ENCODE measurements around the gene C22orf15.

C22orf15 gene

DNA sequence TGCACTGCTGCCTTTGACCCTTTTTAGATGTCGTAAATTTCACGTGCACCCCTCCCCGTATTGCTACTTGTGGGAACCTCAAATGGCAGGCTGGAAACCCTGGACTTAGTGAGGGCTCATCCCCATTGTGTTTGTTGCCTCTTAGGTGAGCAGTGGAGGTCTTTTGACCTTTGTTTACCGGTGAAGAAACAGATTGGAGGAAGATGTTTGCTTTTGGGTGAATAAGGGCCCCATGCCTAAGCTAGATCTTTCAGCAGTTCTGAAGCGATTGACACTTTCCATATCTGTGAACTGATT, 24.8 kb downstream of the C22orf15 start:
- DNase-seq (ENCODE audit: low read depth) = no peak

DNA sequence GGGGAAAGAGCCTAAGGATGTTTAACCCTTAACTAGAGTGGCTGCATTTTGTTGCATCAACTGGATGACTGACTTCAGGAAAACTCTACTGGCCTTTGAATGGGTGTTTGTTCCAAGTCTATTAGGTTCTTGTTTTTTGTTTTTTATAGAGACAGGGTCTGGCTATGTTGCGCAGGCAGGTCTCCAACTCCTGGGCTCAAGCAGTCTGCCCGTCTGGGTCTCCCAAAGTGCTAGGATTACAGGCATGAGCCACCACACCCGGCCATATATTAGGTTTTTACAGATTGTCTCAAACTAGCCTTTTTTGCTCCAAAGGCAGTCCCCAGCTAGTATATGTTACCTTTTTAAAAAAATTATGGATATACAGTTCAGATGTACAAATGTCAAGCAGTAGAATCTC, 25.1 kb downstream of the C22orf15 start:
- DNase-seq (ENCODE audit: low read depth) = no peak

DNA sequence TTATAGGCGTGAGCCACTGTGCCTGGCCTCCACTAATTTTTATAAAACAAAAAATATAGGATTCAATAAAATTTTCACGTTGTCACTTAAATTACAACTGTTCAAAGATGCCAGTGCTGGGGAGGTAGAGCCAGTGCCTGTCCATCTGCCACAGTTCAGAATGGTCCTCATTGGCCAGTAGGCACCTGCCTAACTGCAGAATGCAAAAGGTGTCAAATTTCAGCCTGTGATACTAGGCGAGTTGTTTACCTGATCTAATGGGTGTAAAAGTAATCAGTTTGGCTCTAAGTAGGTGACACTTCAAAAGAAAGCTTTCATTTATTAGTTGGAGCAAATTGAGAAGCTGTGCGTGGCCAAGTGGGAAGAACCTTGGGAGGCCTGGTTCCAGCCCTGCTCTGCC, 26.3 kb downstream of the C22orf15 start:
- DNase-seq (ENCODE audit: low read depth) = no peak

DNA sequence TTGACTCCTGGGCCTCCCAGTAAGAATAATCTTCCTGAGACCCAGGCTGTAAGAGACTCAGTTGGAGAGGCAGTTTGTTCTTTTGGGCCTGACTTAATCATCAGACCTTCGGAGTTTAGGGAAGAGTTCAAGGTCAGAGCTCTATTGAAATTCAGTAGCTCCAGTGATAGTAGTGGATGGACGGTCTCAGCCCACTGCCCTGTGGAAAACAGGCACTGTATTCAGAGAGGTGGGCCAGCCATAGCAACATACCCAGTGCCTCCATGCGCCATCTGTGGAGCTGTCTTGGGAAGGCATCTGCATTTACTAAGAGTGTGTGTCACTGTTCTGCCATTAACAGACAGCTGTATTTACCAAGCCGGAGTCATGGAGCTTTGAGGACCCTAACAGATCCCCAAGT, 26.8 kb downstream of the C22orf15 start:
- no peak for DNase-seq (ENCODE audit: low read depth)

DNA sequence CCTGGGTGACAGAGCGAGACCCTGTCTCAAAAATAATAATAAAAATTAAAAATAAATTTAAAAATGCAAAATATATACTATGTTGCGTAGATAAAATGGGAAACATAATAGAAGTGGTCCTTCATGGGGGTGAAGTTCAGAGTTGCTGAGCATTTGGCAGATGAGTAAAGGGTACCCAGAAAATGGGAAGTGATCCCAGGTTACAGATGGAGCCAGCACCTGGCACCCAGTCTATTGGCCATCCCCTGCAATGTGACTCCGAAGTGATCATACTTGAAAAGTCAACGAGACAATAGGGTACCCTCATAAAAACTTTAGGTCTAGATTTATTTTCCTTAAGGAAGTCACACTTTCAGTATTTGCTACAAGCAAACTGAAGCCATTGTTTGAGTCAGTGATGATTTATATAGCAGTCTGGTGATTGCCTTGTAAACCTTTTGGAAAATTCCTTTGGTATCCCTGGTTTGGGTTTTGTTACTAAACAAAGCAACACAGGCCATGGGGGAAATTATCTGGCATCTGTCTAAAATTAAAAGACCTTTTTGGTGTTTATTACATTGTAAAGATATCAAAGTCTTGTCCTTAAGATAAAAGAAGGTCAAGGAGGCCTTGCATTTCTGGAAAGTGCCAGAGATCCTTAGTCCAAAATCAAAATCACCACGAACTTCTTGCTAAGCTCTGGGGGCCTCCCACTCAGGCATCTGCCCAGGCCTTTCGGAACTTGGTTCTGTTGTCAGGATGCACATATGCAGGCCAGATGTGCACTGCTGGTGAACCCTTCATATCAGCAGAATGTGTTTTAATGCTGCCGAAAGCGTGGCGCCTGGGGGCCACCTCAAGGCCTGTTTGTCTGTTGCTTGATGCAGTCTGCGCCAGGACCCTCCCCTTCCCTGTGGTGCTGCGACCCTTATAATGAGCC, 28.3 kb downstream of the C22orf15 start:
- DNase-seq (ENCODE audit: low read depth) = no peak

DNA sequence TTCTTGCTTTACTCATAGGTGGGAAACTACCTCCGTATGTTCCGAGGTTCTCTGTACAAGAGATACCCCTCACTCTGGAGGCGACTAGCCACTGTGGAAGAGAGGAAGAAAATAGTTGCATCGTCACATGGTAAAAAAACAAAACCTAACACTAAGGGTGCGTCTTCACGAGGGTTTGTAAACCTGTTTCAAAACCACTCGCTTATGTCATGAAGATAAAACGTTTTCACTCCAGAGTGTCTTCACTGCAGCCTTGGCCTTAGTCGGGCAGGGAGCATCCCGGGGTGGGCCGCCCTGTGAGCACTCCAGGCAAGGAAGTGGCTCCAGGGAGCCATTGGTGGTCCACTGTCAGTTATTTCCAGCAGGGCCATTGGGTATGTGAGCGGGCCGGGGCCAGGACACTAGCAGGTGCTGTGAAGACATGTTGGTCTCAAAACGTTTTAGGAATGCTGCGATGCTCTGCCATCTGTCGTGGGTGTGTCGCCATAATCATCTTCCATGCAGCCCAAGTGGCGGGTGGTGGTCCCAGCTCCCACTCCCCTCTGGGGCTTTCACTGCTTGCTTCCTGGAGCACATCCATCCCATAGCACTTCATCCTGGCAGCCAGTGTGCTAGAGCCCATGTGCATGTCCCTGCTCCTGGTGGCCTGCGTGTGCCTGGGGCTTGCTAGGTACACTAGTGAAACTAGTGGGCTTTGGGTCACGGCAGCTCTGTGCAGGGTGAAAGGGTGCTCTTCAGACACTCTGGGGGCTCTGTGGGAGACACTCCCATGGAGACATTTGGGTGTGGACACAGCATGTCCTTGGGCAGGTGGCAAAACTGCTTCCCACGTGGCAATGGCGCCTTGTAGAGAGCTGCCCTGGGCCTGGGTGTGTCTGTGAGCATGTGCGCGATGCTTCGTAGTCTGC, 29.2 kb downstream of the C22orf15 start:
- DNase-seq (ENCODE audit: low read depth) = no peak

DNA sequence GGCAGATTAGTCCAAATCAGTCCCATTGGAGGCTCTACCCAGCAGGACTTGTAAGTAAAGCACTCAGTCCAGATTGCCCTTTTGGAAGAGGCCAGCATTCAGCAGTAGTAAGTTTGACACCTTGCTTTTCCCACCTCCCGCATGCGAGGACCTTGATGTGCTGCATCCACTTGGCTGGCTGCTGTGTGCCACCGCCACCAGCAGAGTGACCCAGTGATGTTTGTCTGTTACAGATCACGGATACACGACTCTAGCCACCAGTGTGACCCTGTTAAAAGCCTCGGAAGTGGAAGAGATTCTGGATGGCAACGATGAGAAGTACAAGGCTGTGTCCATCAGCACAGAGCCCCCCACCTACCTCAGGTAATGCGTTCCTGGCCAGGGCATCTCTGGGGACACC, 30.5 kb downstream of the C22orf15 start:
- no peak for DNase-seq (ENCODE audit: low read depth)

DNA sequence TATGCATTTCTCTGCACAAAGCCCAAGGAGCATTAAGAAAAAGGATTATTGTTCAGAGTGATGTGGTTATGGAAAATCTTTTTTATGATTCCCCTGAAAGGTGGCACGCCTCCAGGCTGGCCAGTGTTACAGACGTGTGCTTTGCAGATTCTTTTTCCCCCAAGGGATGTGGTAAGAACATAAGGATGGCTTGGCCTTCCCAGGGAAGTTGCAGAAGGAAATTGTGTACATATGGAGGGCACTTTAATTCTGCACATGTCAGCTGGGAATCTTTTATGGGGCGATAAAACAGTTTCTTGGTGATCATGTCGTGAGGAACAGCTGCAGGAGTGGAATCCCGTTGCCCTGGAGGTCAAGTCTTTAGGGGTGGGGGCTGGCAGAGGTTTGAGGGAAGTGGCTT, 33.7 kb downstream of the C22orf15 start:
- DNase-seq (ENCODE audit: low read depth) = no peak

DNA sequence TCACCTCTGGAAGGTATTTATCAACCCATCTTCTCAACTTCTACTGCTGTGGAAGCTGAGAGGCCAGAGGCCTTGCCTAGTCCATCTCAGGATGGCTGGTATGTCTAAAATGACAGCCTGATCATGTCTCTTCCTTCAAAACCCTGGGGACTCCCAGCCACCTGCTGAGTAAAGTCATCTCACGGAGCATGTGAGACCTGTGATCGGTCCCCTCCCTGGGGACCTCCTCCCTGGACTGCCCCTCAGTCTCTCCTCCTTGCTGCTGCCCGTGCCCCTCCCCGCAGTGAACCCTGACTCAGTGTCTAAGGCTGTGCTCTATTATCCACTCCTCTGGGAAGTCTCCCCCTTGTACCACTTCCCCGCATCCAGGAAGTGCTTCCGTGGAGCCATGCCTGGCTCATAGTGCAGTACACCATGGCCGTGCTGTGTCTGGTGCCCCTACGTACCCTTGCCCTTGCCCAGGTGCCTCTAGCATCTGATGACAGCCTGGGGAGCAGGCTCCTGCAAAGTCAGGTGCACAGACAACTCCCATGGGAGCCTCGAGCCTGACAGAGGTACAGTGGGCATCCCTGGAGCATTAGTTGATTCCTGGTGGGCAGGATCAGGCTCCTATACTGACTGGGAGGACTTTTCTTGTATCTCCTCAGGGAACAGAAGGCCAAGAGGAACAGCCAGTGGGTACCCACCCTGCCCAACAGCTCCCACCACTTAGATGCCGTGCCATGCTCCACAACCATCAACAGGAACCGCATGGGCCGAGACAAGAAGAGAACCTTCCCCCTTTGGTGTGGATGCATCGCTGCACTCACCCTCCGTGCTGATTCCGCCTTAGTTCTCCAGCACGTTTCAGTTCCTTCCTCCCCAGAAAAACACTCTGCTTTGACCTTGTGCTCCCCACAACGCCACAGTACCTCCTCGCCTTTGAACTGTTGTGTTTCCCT, 37.8 kb downstream of the C22orf15 start:
- DNase-seq (ENCODE audit: low read depth) = no peak

DNA sequence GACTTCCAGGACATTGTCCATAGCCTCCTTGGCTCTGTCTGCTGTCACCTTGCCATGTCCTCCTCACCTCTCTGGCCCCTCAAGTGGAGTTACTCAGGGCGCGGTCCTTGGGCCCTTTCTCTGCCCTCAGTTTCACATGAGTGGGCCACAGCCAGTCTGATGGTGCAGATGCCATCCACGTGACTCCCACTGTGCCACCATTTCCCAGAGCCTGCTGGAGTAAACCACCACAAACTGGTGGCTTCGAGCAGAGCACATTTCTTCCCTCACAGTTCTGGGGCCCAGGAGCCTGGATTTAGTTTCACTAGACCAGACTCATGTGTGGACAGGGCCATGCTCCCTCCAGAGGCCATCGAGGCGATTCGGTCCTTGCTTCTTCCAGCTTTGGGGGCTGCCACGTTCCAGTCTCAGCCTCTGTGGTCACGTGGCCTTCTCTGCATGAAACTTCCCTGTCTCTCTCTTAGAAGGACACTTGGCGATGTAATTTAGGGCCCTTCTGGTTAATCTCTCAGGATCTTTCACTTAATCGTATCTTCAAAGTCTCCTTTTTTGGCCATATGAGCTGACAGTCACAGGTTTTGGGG, 38.5 kb downstream of the C22orf15 start:
- DNase-seq (ENCODE audit: low read depth) = no peak

DNA sequence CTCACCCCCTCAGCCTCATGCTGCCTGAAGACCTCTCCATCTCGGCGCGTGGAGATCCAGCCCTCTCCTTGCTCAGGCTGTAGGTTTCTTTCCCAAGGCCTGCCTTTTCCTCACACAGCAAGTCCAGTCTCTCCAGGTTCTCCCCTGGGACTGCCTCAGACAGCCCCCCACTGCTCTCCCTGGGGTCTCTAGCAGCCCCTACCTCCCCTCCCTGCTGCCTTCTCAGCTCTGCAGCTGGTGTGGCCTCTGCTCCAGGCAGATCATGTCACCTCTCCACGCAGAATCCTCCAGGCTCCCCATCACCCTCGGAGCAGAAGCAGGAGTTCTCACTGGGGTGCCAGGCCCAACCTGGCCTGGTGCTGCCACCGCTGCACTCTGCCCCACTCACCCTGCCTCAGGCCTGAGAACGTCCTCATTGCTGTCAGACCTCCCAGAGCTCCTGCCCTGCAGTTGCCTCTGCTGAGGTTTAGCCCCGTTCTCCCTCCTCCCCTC, 39.1 kb downstream of the C22orf15 start:
- no peak for DNase-seq (ENCODE audit: low read depth)

DNA sequence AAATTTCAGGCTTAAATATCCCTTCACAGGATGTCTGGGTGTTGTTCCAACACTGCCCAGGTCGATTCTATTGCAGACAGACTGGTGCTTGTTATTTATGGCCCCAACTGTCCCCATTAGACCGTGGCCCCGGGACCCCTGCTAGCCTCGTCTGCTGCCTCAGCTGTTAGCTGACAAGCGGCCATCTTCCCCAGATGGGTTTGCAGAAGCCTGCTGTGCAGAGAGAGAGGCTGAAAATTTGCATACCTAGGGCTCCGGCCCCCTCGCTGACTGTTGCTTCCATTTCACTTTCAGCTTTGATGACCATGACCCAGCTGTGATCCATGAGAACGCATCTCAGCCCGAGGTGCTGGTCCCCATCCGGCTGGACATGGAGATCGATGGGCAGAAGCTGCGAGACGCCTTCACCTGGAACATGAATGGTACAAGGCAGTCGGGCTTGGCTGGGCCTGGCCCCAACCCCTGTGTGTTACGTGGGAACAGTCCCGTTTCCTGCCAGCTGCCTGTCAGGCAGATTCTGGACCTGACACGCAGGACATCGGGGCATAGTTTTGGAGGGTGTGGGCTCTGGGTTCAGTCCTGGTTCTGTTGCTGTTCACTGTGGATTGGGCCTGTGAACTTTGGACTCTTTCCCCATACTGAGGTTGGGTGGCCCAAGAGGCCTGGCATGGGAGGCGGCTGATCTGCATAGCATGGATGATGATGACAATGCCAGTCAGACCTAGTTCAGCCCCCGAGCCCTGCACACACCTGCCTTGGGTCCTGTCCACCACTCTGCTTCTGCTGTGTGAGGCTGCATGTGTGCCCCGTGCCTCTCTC, 40.4 kb downstream of the C22orf15 start:
- no peak for DNase-seq (ENCODE audit: low read depth)

DNA sequence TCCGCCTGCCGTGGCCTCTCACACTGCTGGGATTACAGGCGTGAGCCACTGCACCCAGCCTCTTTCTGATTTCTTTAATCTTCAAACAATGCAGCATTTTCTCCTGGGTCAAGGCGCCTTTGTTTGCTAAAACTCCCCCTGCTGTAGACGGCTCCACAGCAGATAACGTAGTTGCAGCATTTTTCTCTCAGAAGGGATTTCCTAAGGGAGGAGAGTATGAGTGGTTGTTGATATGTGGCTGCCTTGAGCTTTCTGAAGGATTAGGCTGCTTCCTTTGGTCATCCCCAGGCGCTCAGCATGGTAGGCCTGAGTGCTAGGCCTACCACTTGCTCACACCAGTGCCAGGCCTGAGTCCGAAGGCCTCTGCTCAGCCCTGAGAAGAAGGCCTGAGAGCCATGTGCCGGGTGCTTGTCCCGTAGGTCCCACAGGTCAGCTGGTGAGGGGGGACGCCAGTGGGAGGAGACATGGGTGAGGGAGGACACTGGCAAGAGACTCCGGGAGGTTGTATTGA, 42.0 kb downstream of the C22orf15 start:
- no peak for DNase-seq (ENCODE audit: low read depth)

DNA sequence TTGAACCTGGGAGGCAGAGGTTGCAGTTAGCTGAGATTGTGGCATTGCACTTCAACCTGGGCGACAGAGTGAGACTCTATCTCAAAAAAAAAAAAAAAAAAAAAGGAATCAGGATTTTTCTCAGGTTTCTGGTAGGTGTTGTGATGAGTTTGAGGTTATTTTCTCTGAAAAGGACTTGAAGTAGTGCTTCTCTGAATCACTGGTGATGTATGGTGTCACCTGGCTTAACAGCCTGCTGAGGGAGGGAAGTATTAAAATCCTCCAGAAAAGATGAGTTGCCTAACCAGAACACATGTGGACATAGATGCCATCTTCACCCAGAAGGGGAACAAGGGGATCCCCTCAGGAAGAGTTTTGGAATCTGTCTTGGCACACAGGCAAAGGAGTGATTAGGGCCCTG, 44.0 kb downstream of the C22orf15 start:
- no peak for DNase-seq (ENCODE audit: low read depth)

DNA sequence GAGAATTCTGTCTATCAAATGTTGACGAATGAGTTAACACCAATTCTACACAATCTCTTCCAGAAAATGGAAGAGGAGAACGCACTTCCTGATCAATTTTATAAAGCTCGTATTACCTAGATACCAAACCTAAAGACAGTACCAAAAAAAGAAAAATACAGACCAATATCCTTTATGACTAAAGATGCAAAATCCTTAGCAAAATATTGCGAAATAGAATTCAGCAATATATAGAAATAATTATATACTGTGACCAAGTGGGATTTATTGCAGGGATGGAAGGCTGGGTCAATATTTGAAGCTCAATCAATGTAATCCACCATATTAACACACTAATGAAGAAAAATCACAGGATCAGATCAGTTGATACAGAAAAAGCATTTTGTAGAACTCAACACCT, 49.6 kb downstream of the C22orf15 start:
- no peak for DNase-seq (ENCODE audit: low read depth)
